GOT3 (cell line): ENCODE data around the gene ADAM29.
"Not testable (repeated sequence)": the region's sequence is repeated elsewhere in the genome, so short reads cannot be mapped to it uniquely, and the experiment has no call there.

ENCODE experiments used
- DNase-seq: peaks from one replicate; lab custom pipeline; 2025; ENCODE audit warnings: mixed read lengths; lab: John Stamatoyannopoulos, UW

Gene ADAM29

DNA sequence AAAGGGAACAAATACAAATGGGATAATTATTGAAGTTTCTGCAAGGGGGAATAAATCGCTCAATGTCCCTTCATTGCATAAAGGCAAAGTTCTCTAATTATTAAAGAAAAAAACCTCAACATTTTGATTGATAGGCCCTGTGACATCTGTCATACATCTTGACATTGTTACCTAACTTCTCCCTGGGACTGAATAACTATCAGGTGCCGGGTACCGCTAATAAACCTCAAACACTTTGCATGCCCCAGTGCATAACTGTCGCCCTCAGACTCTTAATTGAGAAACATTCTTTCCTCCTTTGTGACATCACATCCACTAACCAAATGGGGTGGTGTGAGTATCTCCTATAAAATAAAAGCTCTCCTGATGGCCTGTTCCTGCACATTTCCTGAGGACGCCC lies at the start of gene ADAM29:
ADAM29 (plus strand) TSS at position 301 of the 400 bp plus-strand sequence. CDS start 57,168 bp downstream, outside the sequence.
- DNase-seq: no peak

DNA sequence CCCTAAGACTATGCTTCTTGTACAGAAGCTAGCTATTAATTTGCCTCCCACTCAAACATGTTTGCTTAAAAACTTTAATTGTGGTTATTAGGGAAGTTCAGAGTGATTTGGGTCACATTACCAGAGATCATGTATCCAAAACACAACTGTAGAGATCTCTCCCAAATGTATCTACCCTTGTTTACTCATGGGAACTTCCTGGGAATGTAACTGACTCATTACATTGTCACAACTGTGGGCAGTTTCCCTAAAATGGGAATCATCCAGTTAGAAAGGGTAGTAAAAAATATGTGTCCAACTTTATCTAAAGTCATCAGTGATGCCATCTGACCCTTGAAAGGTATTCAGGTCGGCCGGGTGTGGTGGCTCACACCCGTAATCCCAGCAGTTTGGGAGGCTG lies 48.8 kb upstream of the ADAM29 start:
- no peak for DNase-seq

DNA sequence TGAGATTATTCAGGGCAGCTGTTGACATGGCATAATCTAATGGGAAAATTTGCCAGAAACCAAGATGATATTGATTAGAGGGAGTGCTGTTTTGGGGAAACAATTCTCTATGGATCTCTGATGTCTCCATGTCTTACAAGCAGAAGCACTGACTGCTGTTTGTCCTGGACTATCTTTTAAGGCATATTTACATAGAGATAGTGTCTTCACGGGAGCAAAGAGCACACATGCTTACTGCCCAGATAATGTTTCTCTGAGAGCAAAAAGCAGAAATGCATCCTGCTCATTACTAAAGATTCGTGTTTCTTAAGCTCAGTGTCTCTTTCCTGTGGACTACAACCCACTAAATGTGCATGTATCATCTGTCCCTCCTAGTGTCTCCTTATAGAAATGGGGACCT lies 47.8 kb upstream of the ADAM29 start:
- DNase-seq: no peak

DNA sequence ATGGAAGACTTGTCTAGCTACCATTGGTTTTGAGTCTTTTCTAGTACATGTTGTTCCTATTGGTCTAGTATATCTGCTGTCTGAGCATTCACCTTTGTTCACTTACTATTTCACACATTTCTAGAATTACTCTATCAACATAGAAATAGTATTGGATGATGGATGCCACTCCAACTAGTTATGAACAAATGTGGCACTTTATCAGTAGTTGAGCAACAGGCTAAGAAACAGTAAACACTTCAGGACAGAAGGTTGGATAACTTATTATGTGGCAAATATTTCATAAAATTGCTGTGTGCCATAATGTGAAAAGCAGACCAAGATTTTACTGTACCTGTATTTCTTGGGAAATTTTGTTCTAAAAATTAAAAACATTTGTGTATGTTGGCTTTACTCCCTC lies 46.8 kb upstream of the ADAM29 start:
- no peak for DNase-seq

DNA sequence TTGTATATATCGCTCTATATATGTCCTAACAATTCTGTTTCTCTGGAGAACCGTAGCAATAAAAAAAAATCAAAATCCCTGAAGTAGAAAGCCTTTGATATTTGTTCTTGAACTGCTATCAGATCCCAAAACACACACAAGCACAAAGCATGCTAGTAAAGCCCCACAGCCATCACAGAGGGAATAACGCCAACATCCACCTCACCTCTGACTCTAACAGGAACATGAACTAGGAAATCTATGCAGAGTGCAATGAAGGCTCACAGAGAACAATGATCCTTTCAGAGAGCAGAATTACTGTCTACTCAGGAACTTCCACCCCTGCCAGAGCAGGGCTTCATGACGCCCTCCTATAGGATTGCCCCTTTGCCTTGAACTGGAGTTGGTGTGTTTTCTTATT lies 45.0 kb upstream of the ADAM29 start:
- not testable (repeated sequence) for DNase-seq

DNA sequence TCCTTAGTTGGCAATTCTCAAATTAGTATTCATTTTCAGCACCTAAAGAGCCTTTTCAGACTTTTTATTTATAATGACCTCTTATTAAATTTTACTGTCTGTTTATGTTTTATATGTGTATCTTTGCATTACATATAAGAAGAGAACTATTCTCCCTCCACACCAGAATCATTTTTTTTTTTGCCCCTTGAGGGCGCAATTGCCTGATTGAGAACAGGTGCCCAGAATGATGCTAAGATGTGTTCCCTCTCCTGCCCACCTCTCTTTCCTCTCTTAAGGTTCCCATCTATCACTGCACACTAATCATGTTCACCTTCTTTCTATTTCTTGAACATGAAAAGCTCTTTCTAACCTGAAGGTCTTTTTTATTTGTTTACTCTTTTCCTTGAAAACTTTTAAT lies 44.2 kb upstream of the ADAM29 start:
- DNase-seq: no peak

DNA sequence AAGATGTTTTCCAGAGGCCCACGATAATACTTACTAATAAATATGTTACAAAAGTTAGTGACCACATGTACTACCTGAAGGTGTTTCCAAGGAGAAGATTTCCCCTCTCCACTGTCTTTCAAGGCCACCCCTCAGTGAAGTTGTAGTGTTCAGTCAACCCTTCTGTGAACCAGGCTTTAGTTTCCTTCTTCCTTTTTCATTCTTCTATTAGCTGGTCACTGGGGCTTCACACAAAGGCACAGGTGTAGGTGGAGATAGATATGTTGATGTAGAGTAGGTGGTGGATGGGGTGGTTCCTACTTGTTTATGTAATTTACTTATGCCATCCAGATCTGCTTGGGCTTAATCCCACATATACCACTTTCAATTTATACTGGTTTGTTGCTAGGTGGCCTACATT lies 43.3 kb upstream of the ADAM29 start:
- no peak for DNase-seq

DNA sequence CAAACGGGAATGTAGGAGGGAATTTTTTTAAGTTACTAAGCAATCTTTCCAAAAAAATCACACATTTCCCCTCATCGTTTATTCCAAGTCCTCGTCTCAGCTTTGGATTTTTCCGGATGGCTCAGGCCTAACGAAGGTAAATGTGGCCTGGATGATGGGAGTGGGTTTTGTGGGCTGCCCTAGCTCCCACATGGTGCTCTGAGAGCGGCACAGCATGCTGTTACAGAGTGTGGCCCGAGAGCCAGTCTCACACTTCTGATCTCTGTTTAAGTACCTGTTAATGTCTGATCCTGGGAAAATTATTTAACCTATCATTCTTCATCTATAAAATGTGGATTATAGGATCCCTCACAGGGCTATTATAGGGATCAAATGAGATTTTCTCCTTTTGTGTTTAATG lies 38.2 kb upstream of the ADAM29 start:
- DNase-seq: no peak

DNA sequence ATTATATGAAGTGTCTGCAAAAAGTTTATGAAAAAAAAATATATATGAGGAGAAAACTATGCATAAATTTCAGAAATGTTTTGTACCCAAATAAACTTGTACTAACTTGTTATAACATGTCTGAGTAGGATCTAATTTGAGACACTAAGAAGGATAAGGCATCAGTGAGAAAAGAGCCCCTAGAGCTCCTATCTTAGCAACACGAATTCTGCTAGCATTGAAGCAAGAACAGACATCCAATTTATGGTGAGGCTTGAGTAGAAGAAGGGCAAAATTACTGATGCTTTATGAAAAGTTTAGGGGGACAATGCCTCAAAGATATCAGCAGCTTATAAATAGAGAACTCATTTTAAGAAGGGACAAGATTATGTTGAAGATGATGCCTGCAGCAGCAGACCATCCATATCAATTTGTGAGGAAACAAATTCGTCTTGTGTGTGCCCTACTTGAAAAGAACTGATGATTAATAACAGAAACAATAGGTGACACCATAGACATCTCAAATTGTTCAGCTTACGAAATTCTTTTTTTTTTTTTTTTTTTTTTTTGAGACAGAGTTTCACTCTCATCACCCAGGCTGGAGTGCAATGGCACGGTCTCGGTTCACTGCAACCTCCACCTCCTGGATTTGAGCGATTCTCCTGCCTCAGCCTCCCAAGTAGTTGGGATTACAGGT lies 35.7 kb upstream of the ADAM29 start:
- no peak for DNase-seq

DNA sequence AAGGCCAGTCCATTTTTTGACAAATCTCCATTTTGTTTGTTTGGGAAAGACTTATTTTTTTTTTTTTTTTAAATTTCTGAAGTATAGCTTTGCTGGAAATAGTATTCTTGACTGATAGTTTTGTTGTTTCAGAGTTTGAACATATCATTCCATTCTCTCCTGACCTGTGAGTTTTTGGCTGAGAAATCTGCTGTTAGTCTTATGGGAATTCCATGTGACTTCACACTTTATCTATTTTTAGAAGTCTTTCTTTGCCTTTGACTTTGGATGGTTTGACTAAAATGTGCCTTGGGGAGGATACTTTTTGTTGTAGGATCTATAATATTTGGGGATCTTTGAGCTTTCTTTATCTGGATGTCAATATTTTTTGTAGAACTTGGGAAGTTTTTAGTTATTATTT lies 10.7 kb upstream of the ADAM29 start:
- no peak for DNase-seq

DNA sequence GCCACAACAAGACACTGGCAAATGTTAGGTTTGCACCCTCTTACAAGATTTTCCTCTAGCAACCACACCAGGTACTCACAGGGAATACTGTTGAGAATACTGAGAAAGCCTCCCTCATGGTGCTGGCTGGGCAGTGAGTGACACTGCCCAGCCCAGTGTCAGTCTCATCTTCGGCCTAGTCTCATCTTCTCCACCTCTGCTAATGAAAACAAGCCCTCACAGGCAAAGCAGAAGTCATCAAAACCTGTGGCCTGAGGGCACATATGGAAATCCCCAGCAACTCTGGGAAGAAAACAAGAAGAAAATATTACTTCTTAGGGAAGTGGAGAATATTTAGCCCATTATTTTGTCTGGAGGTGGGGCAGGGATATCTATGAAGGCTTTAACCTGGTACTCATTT lies 7.9 kb upstream of the ADAM29 start:
- DNase-seq: no peak

DNA sequence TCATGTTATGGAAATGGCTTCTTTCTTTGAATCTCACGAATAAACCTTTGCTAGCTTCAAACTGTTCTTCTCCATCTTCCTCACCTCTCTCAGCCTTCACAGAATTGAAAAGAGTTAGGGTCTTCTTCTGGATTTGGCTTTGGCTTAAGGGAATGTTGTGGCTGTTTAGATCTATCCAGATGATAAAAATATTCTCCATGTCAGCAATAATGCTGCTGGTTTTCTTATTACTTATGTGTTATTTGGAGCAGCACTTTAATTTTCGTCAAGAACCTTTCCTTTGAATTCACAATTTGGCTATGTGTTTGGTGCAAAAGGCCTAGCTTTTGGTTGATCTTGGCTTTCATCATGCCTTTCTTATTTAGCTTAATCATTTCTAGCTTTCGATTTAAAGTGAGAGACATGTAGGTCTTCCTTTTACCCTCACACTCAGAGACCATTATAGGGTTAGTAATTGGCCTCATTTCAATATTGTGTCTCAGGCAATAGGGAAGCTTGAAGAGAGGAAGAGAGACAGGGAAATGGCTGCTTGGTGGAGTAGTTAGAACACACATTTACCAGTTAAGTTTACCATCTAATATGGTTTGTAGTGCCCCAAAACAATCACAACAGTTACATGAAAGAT lies 5.1 kb upstream of the ADAM29 start:
- no peak for DNase-seq

DNA sequence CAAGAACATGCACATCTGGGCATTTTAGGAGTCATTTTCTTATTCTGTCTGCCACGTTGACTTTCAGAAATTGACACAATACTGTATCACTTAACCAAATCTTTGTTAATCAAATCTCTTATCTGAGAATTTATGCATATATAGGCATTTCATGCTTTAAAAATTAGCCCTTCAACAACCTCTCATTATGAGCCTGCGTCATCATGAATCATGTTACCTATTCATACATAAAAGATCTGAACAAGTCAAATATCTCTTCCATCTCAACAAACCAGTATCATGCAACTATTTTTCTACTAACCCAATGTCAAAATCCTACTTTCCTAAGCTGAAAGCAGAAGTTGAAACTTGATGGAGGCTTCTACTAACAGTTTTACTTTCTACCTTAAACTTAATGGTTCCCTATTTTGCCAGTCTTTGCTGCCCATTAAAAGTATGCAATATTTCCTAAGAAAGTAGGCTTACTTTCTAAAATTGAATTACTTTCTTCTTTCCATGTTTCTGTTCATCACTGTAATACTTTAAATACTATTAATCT lies 1.8 kb downstream of the ADAM29 start:
- DNase-seq: no peak

DNA sequence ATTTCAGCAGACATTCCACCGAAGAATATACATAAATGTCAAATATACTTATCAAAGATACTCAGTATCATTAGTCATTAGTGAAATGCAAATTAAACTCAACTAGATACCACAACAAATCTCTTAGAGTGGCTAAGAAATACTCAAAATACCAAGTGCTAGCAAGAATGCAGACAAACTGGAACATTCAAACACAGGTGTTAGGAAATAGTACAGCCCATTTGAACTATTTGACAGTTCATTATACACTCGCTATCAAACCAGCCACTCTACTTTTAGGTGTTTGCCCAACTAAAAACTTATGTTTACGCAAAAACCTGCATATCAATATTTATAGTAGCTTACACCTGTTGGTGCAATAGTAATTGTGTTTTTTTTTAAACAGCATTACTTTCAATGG lies 8.8 kb downstream of the ADAM29 start:
- DNase-seq: no peak

DNA sequence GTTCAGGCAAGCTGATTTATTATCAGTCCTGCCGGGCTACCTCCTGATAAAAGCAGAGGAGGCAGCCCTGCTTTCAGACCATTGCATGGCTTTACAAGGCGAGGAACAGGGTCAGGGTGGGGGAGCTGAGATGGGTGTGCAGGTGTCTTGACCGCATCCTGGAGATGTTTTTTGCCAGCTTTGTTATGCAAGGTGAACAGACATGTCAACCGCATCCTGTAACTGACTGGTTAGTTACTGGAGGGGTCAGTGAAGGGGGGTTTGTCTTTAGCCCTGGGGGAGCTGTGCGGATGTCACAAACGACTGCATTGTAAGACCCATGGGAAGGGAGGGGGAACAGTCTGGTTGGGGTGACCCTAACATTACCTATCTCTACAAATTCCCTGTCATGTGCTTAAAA lies 10.0 kb downstream of the ADAM29 start:
- DNase-seq: no peak

DNA sequence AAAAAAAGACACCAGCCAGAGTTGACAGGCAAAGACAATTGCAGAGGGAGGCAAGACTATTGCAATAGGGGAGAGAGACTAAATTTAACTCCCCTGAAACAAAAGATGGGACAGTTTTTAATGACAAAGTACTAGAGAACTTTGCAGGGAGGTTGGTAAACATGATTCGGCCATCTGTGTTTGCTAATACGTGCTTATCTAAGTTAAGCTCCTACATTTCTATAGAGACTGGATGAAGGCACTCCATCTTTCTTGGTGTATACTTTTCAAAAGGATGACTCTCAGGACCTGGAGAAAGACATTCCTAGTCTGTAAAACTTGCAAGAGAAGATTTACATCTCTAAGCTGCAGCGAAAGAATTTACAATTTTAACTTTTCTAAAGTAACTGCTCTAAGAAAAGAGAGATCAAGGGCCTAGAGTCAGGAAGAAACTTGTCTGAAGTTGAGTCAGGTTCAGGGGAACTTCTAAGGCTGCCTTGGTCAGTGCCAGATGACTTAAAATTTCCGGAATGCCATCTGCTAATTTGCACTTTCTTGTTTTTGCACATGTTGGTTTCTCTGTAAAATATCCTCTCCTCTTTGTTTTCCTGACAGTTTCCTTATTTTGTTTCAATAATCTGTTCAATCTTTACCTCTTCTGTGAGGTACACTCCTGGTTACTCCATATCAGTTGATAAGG lies 10.6 kb downstream of the ADAM29 start:
- no peak for DNase-seq

DNA sequence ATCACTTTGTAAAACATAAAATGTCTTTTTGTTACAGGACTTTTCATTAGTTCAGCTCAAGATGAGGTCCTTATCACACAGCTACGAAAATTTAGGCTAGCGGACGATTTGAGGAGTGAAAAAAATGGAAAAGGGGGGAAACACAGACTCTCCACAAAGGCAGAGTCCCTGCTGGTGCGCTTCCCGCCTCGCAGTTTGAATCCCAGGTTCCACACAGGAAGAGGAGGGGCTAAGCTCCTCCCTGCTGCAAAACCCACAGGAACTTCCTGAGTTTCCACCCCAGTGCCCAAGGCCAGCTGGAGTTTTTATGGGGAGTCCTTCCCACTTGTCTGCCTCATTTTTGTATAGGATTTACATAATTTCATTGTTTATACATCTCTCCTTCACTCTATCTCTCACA lies 11.2 kb downstream of the ADAM29 start:
- no peak for DNase-seq

DNA sequence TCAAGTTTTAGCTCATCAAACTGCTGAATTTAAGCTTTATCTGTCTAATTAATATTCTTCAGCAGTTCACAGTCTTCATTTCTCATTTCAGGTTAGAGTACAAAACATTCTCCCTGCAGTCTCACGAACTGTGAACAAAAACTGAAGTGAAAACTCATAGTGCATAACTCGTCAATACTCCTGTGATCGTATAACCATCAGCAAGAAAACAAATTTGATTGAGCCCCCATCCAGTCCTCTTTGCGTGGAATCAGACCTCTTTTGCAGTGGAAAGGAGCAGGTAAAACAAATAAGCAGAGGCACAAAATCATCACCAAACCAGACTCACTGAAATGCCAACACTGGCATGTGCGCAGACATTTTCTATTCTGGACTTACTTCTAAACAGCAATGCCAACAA lies 12.7 kb downstream of the ADAM29 start:
- no peak for DNase-seq

DNA sequence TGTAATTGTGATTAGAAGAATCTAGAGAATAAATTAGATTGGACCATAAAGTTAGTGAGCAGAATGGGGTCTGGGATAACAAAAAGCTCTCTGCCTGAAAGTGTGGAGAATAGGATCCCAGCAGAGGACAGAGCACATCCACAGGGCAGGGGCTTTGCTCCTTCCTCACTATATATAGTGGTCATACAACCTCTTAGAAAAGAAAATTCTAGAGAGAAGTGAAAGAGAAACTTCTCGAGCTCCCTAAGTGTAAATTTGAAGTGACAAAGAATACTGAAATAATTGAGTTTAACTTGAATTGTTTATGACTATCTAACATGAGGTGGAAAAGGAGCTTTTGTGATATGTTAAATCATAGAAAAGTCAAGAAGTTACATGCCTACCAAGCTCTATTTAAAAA lies 14.9 kb downstream of the ADAM29 start:
- DNase-seq: no peak

DNA sequence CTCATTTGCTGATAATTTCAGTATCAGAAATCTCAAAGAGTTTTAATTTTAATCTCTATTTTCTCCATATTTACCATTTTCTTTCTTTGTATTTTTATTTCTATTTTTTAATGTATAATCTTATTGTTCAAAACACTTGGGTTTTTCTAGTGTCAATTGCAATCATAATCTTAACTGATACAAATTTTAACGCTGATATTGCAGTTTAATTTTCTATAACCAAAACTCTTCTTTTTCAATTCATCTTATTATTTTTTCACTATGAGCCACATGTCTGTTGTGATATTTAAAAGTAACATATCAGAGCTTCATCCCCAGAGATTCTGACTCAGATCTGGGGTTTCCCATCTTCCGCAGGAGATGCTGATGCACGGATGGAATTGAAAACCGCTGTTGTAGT lies 16.2 kb downstream of the ADAM29 start:
- no peak for DNase-seq

DNA sequence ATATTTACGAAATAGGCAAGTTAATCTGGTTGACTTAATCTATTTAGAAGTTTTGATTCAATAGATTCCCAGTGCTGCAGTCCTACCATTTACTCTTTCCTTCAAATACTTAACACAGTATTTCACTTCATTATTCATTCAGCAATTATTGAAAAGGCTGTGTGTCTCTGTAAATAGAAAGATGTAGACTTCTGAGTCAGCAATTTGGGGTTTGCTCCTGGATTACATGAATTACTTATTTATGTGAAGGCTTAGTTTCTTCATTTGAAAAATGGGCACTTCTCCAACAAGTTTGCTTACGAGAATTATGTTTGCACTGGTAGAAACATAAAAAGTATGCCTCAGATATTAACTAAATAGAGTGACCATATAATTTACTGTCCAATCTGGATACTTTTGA lies 17.4 kb downstream of the ADAM29 start:
- DNase-seq: no peak

DNA sequence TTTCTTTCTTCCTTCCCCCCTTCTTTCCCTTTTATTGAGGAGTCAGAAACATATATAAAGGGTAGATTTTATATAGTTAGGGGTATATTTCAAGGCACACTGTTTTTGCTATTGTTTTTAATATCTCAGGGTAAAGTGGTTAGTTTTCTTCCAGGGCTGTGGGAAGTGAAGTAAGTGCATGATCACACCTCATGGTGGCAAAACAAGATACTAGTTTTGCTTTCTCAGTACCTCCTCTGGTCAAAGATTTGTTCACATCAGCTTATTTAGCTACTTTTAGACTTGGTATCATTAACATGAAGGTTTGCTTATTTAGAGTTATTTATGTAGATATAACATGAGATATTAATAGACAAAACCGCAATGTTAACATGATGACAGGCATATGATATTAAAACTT lies 21.8 kb downstream of the ADAM29 start:
- DNase-seq: no peak

DNA sequence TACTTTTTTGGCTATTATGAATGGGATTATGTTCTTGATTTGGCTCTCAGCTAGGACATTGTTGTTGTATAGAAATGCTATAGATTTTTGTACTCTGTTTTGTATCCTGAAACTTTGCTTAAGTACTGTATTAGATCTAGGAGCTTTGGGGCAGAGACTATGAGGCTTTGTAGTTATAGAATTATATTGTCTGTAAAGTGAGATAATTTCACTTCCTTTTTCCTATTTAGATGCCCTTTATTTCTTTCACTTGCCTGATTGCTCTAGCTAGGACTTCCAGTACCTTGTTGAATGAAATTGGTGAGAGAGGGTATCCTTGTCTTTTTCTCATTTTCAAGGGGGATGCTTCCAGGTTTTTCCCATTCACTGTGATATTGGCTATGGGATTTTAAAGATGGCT lies 28.1 kb downstream of the ADAM29 start:
- DNase-seq: no peak
